B cell (primary cell): ENCODE data around the gene PRTG. TPM values are rescaled to one million over a fixed set of nuclear protein-coding genes. Genes with fewer than 3 reads are reported as not detected.

Source experiments
- ATAC-seq: fragments of 200-7000 bp; cut with Tn5 transposase; one replicate; pipeline ENCODE4 v1.10.0; 2021; ENCODE audit warnings: low read depth, mild to moderate bottlenecking, moderate number of reproducible peaks, moderate library complexity
- CTCF ChIA-PET: fragments of 350-600 bp; sonication (Branson Sonifier 250); formaldehyde crosslinking; loops from one replicate; lab custom pipeline; 2021; ENCODE audit warnings: antibody characterized with exemption, inconsistent platforms; lab: Charles Lee
- POLR2A ChIA-PET: fragments of 350-600 bp; sonication (Branson Sonifier 250); formaldehyde crosslinking; loops from one replicate; lab custom pipeline; 2021; ENCODE audit warnings: antibody characterized with exemption; lab: Charles Lee
- DNase-seq: peaks from one replicate; pipeline ENCODE4 v3.0.0; 2013
- H2AFZ ChIP-seq: 2 replicates; pipeline ENCODE4 v1.6.1; 2012; ENCODE audit warnings: mild to moderate bottlenecking, low read depth, low read length; ENCODE audit not compliant: insufficient read depth, poor library complexity, severe bottlenecking
- H3K27ac ChIP-seq, 2 donors: 1 replicate in 1 of 2; 2 replicates in 1 of 2; pipeline ENCODE4 v1.5.1; 2012 to 2013; ENCODE audit warnings: low read length in 2 of 2, mild to moderate bottlenecking in 2 of 2, moderate library complexity in 1 of 2
- H3K27me3 ChIP-seq, 4 experiments: fragments of 200-600 bp in 1 of 4; sonication (generic) in 1 of 4; replicated peaks in 1 of 4; 1 replicate in 2 of 4; 2 replicates in 2 of 4; pipeline versions ENCODE4 v1.6.1 to v1.7.0; 2013 to 2016; ENCODE audit warnings: low read length in 3 of 4, mild to moderate bottlenecking in 2 of 4, mixed read lengths in 1 of 4, moderate library complexity in 1 of 4; ENCODE audit not compliant: insufficient read depth in 4 of 4, control insufficient read depth in 3 of 4; ENCODE audit errors: control extremely low read depth in 1 of 4
- H3K36me3 ChIP-seq, 2 experiments: replicated peaks in 1 of 2; 1 replicate in 1 of 2; 2 replicates in 1 of 2; pipeline versions ENCODE4 v1.6.1 to v1.7.1; 2013; ENCODE audit warnings: low read length in 1 of 2; ENCODE audit not compliant: insufficient read depth in 2 of 2, control insufficient read depth in 1 of 2; ENCODE audit errors: control extremely low read depth in 1 of 2, extremely low read depth in 1 of 2
- H3K4me1 ChIP-seq, 2 donors: fragments of 200-600 bp in 1 of 2; sonication (generic) in 1 of 2; 1 replicate in 1 of 2; 2 replicates in 1 of 2; pipeline versions ENCODE4 v1.5.1 to v1.6.1; 2013 to 2017; ENCODE audit warnings: low read length in 2 of 2; ENCODE audit not compliant: control insufficient read depth in 2 of 2, insufficient read depth in 2 of 2
- H3K4me2 ChIP-seq: replicated peaks from 2 replicates; pipeline ENCODE3; 2012; ENCODE audit warnings: mild to moderate bottlenecking, low read depth, low read length; ENCODE audit not compliant: poor library complexity, severe bottlenecking
- H3K4me3 ChIP-seq, 5 experiments: fragments of 200-600 bp in 1 of 5; sonication (generic) in 1 of 5; 1 replicate in 3 of 5; 2 replicates in 2 of 5; pipeline versions ENCODE4 v1.5.1 to v1.7.0; 2011 to 2016; ENCODE audit warnings: low read length in 4 of 5, mild to moderate bottlenecking in 4 of 5, low read depth in 2 of 5, control low read depth in 1 of 5, moderate library complexity in 1 of 5; ENCODE audit not compliant: insufficient read depth in 1 of 5; ENCODE audit errors: control extremely low read depth in 1 of 5, extremely low read depth in 1 of 5
- H3K79me2 ChIP-seq: fragments of 200-600 bp; sonication (generic); one replicate; pipeline ENCODE4 v1.6.0; 2016; ENCODE audit warnings: low read length; ENCODE audit not compliant: control insufficient read depth, insufficient read depth
- H3K9ac ChIP-seq: fragments of 200-600 bp; sonication (generic); 2 replicates; pipeline ENCODE4 v1.6.1; 2017; ENCODE audit warnings: mild to moderate bottlenecking, low read length, moderate library complexity
- H3K9me3 ChIP-seq, 3 donors: one replicate each; pipeline versions ENCODE4 v1.6.1 to v1.7.1; 2013; ENCODE audit warnings: low read length in 2 of 3; ENCODE audit not compliant: control insufficient read depth in 2 of 3, insufficient read depth in 1 of 3; ENCODE audit errors: control extremely low read depth in 1 of 3
- H4K20me1 ChIP-seq: 2 replicates; pipeline ENCODE4 v1.6.0; 2012; ENCODE audit warnings: mild to moderate bottlenecking, low read length; ENCODE audit not compliant: insufficient read depth, control insufficient read depth, poor library complexity, severe bottlenecking
- H3K27ac Mint-ChIP-seq: one replicate; pipeline ENCODE4 v1.8.0; 2021; ENCODE audit warnings: mixed read lengths
- H3K27me3 Mint-ChIP-seq: one replicate; pipeline ENCODE4 v1.8.0; 2021; ENCODE audit warnings: mixed read lengths
- H3K4me1 Mint-ChIP-seq: one replicate; pipeline ENCODE4 v1.8.0; 2021; ENCODE audit warnings: mixed read lengths
- H3K4me3 Mint-ChIP-seq: one replicate; pipeline ENCODE4 v1.8.0; 2021; ENCODE audit warnings: mixed read lengths
- H3K9me3 Mint-ChIP-seq: one replicate; pipeline ENCODE4 v1.8.0; 2022; ENCODE audit warnings: mixed read lengths; ENCODE audit not compliant: insufficient read depth
- EZH2 ChIP-seq: IDR thresholded peaks from 2 replicates; pipeline ENCODE4 v1.6.1; 2012; ENCODE audit warnings: borderline replicate concordance, low read depth, mild to moderate bottlenecking, moderate library complexity, low read length; ENCODE audit not compliant: insufficient read depth, poor library complexity, severe bottlenecking
- WGBS: methylation state at CpG from one replicate; pipeline ENCODE4 v1.1.5; 2013; ENCODE audit warnings: missing lambda C conversion rate; ENCODE audit not compliant: insufficient coverage; 5-methylcytosine and 5-hydroxymethylcytosine counted together
- intact Hi-C: fragments of 100-400 bp; cut with micrococcal nuclease; formaldehyde crosslinking; loops from one replicate; pipeline ENCODE4 v1.10.0; 2022
- polyA plus RNA-seq: library from polyadenylated mRNA; depleted of rRNA; stranded (reverse); fragments of >200 nt; gene quantifications from 2 replicates; pipeline ENCODE4 v1.2.3, GENCODE V29; 2012
- total RNA-seq, 2 donors: library from RNA; stranded (reverse); fragments of 120-200 nt in 1 of 2; gene quantifications; 1 replicate in 1 of 2; 2 replicates in 1 of 2; pipeline versions ENCODE4 v1.2.3 to v1.2.4, GENCODE V29; 2013 to 2022
- TF ChIP-seq, protein P1 (sequence below): fragments of 200-600 bp; IDR thresholded peaks from one replicate; pipeline ENCODE4 v1.8.0; 2022; ENCODE audit warnings: antibody characterized with exemption, mild to moderate bottlenecking

PRTG gene
- total and polyA plus RNA-seq, 2 donors (not counting 1 experiment from before 2014, with no cell fraction given): not detected

- H3K27ac Mint-ChIP-seq: no peak overlapping the region
- H3K4me1 Mint-ChIP-seq: no peaks in the 10 kb centered on the region
- H3K4me3 Mint-ChIP-seq: no peak overlapping the region
- Histone ChIP-seq H2AFZ (no peak overlapping the region), H3K79me2 (no peaks in the 10 kb centered on the region), H3K9ac (no peak overlapping the region), H3K4me3 (no peak overlapping the region), H3K4me2 (no peak overlapping the region), H3K27ac (no peak overlapping the region), H4K20me1 (no peaks in the 10 kb centered on the region), H3K27me3 (no peaks in the 10 kb centered on the region), H3K4me1 (no peaks in the 10 kb centered on the region), H3K9me3 (peaks cover 0 to 8% (median 0%) of the 10 kb centered on the region in 3 donors), H3K36me3 (no peaks in the 10 kb centered on the region)
- DNase-seq (no peak), ATAC-seq (no peak)
- intact Hi-C loops: no loop called here
- no peaks in the 10 kb centered on the region for H3K9me3 Mint-ChIP-seq
- H3K27me3 Mint-ChIP-seq: peaks cover 17% of the 10 kb centered on the region
- POLR2A ChIA-PET: no interaction called here
- CTCF ChIA-PET: interaction anchor here (1.2 kb wide), 1 partner anchor 10 kb away, joined by 3 read pairs; no protein-coding TSS in a partner anchor
- TF ChIP-seq, protein P1, sequence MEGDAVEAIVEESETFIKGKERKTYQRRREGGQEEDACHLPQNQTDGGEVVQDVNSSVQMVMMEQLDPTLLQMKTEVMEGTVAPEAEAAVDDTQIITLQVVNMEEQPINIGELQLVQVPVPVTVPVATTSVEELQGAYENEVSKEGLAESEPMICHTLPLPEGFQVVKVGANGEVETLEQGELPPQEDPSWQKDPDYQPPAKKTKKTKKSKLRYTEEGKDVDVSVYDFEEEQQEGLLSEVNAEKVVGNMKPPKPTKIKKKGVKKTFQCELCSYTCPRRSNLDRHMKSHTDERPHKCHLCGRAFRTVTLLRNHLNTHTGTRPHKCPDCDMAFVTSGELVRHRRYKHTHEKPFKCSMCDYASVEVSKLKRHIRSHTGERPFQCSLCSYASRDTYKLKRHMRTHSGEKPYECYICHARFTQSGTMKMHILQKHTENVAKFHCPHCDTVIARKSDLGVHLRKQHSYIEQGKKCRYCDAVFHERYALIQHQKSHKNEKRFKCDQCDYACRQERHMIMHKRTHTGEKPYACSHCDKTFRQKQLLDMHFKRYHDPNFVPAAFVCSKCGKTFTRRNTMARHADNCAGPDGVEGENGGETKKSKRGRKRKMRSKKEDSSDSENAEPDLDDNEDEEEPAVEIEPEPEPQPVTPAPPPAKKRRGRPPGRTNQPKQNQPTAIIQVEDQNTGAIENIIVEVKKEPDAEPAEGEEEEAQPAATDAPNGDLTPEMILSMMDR: no peak
- no peak for TF ChIP-seq EZH2
These were observed 41.3 kb upstream of the PRTG start for GRCh38 chr15:55784286-55784685.

- ChIA-PET CTCF (interaction anchor here (1.6 kb wide), 1 partner anchor 9 kb away, joined by 8 read pairs; no protein-coding TSS in a partner anchor), POLR2A (no interaction called here)
- Histone ChIP-seq H3K4me2 (no peak overlapping the region), H3K4me3 (no peak overlapping the region), H3K4me1 (no peaks in the 10 kb centered on the region), H2AFZ (no peak overlapping the region), H3K9me3 (peaks cover 0 to 8% (median 0%) of the 10 kb centered on the region in 3 donors), H3K27me3 (no peaks in the 10 kb centered on the region), H3K27ac (no peak overlapping the region), H3K36me3 (no peaks in the 10 kb centered on the region), H4K20me1 (no peaks in the 10 kb centered on the region), H3K79me2 (no peaks in the 10 kb centered on the region), H3K9ac (no peak overlapping the region)
- TF ChIP-seq EZH2: no peak
- TF ChIP-seq, protein P1: no peak
- ATAC-seq (no peak), DNase-seq (no peak)
- Mint-ChIP-seq H3K4me3 (no peak overlapping the region), H3K9me3 (no peaks in the 10 kb centered on the region), H3K4me1 (no peaks in the 10 kb centered on the region), H3K27ac (no peak overlapping the region), H3K27me3 (peaks cover 21% of the 10 kb centered on the region)
- intact Hi-C loops: no loop called here
- WGBS: 95% methylated on average over 2 of the region's 3 CpGs
These were observed 39.9 kb upstream of the PRTG start for GRCh38 chr15:55782901-55783300.
